Stimulated activated CD4-positive, alpha-beta T cell treated with anti-CD3 and anti-CD28 coated beads, Interleukin-12 subunit alpha, Interleukin-12 subunit beta, amount 100 ng/mL, for 48 hours (primary cell): ENCODE results near the gene ZNF341.

Experiments used
- DNase-seq, 3 donors: peaks; one replicate each; pipeline ENCODE4 v3.0.0-alpha.2; 2020; ENCODE audit warnings: low read depth in 2 of 3, low spot score in 1 of 3

The ZNF341 gene

GRCh38 chr20:33840160-33840559 lies 108.4 kb downstream of the ZNF341 start:
- DNase-seq = no peak

GRCh38 chr20:33840759-33841435 lies 109.1 kb downstream of the ZNF341 start:
- no peak for DNase-seq

- no peak for DNase-seq
These were observed 109.6 kb downstream of the ZNF341 start for GRCh38 chr20:33841436-33841799.
